HEK293 (cell line): ENCODE measurements around the gene B3GALT5.

Experiments used
- CTCF ChIA-PET: fragments of 350-600 bp; formaldehyde crosslinking; extraction: SDS; loops from one replicate; lab custom pipeline; 2021; ENCODE audit warnings: antibody characterized with exemption; lab: Yijun Ruan, JAX
- POLR2A ChIA-PET: fragments of 300-600 bp; formaldehyde crosslinking; extraction: SDS; loops from one replicate; lab custom pipeline; 2020; ENCODE audit warnings: antibody characterized with exemption, inconsistent platforms; lab: Yijun Ruan, JAX
- H3K27ac ChIP-seq: fragments of 200-500 bp; sonication (Bioruptor generic); 2 replicates; pipeline ENCODE4 v1.5.1; 2014; ENCODE audit warnings: low read depth, low read length, control low read depth, inconsistent platforms; ENCODE audit errors: extremely low read depth
- H3K36me3 ChIP-seq, 2 experiments: fragments of 200-500 bp in 1 of 2; sonication (Bioruptor generic) in 1 of 2; 1 replicate in 1 of 2; 2 replicates in 1 of 2; pipeline ENCODE4 v1.5.1; 2014 to 2017; ENCODE audit warnings: inconsistent platforms in 2 of 2, low read length in 2 of 2; ENCODE audit not compliant: control insufficient read depth in 2 of 2, insufficient read depth in 1 of 2
- H3K4me1 ChIP-seq: fragments of 200-500 bp; sonication (Bioruptor generic); 2 replicates; pipeline ENCODE4 v1.5.1; 2014; ENCODE audit warnings: mild to moderate bottlenecking, low read length, inconsistent platforms; ENCODE audit not compliant: control insufficient read depth, insufficient read depth
- H3K4me3 ChIP-seq: 2 replicates; pipeline ENCODE4 v1.5.1; 2011; ENCODE audit warnings: low read depth, mild to moderate bottlenecking, control low read depth, low read length, moderate library complexity
- H3K9me3 ChIP-seq: fragments of 200-500 bp; sonication (Bioruptor generic); 2 replicates; pipeline ENCODE4 v1.5.1; 2014; ENCODE audit warnings: low read depth, low read length, inconsistent platforms; ENCODE audit not compliant: control insufficient read depth, insufficient read depth
- BCL11B ChIP-seq: fragments of 450-650 bp; formaldehyde crosslinking; IDR thresholded peaks from 2 replicates; pipeline ENCODE4 v1.5.1; 2016; ENCODE audit warnings: low read depth, missing biosample characterization, missing genetic modification characterization
- ZIC2 ChIP-seq: fragments of 450-650 bp; formaldehyde crosslinking; IDR thresholded peaks from 2 replicates; pipeline ENCODE4 v1.5.1; 2016; ENCODE audit warnings: missing biosample characterization, missing genetic modification characterization
- ZNF280D ChIP-seq: fragments of 450-650 bp; formaldehyde crosslinking; IDR thresholded peaks from 2 replicates; pipeline ENCODE4 v1.5.1; 2016; ENCODE audit warnings: missing biosample characterization, missing genetic modification characterization
- ZNF366 ChIP-seq: fragments of 450-650 bp; formaldehyde crosslinking; conservative IDR thresholded peaks from 2 replicates; pipeline ENCODE4 v1.5.1; 2016; ENCODE audit warnings: missing biosample characterization, missing genetic modification characterization
- ZNF398 ChIP-seq: fragments of 450-650 bp; formaldehyde crosslinking; IDR thresholded peaks from 2 replicates; pipeline ENCODE4 v1.5.1; 2017; ENCODE audit warnings: missing biosample characterization, missing genetic modification characterization
- ZNF561 ChIP-seq: fragments of 450-650 bp; IDR thresholded peaks from 2 replicates; pipeline ENCODE4 v1.5.1; 2018; ENCODE audit warnings: missing biosample characterization, missing genetic modification characterization, borderline replicate concordance
- ZNF571 ChIP-seq: fragments of 450-650 bp; formaldehyde crosslinking; IDR thresholded peaks from 2 replicates; pipeline ENCODE4 v1.5.0; 2017; ENCODE audit warnings: missing biosample characterization, missing genetic modification characterization
- ZNF791 ChIP-seq: fragments of 450-650 bp; formaldehyde crosslinking; IDR thresholded peaks from 2 replicates; pipeline ENCODE4 v1.5.1; 2016; ENCODE audit warnings: missing biosample characterization, missing genetic modification characterization
- ZSCAN18 ChIP-seq: fragments of 450-650 bp; formaldehyde crosslinking; IDR thresholded peaks from 2 replicates; pipeline ENCODE4 v1.5.1; 2016; ENCODE audit warnings: missing biosample characterization, missing genetic modification characterization
- ZSCAN23 ChIP-seq: fragments of 450-650 bp; formaldehyde crosslinking; IDR thresholded peaks from 2 replicates; pipeline ENCODE4 v1.5.1; 2016; ENCODE audit warnings: missing biosample characterization, missing genetic modification characterization
- TF ChIP-seq, protein P1 (sequence below): fragments of 450-650 bp; formaldehyde crosslinking; IDR thresholded peaks from 2 replicates; pipeline ENCODE4 v1.5.1; 2016; ENCODE audit warnings: missing biosample characterization, missing genetic modification characterization
- TF ChIP-seq, protein P2 (sequence below): fragments of 450-650 bp; formaldehyde crosslinking; IDR thresholded peaks from 2 replicates; pipeline ENCODE4 v1.5.1; 2016; ENCODE audit warnings: missing biosample characterization, missing genetic modification characterization

Gene B3GALT5

DNA sequence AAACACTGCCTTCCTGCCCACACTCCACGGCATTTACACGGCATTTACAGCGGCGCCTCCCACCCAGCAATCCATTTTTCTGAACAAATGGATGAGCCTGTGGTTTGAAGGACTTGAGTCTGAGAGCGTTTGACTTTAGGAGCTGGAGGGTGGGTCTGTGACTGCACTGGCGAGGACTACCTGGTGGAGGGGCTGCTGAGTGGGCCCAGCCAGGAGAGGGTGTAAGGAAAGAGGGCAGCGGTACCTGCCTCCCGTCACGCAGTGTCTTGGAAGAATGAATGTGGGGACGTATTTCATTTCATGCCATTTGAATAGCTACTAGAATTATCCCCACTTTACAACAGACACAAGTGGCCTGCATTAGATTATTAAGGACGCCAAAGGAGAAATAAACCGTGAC is 62.9 kb downstream of the B3GALT5 start (continued):
- TF ChIP-seq ZNF571 (tag by site-specific recombination) (no peak), ZNF561 (no peak), ZNF398 (no peak), ZNF791 (tag by site-specific recombination) (no peak), ZNF280D (no peak)
- TF ChIP-seq, protein P1, sequence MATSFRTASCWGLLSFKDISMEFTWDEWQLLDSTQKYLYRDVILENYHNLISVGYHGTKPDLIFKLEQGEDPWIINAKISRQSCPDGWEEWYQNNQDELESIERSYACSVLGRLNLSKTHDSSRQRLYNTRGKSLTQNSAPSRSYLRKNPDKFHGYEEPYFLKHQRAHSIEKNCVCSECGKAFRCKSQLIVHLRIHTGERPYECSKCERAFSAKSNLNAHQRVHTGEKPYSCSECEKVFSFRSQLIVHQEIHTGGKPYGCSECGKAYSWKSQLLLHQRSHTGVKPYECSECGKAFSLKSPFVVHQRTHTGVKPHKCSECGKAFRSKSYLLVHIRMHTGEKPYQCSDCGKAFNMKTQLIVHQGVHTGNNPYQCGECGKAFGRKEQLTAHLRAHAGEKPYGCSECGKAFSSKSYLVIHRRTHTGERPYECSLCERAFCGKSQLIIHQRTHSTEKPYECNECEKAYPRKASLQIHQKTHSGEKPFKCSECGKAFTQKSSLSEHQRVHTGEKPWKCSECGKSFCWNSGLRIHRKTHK (tag by site-specific recombination) = no peak
- TF ChIP-seq, protein P2, sequence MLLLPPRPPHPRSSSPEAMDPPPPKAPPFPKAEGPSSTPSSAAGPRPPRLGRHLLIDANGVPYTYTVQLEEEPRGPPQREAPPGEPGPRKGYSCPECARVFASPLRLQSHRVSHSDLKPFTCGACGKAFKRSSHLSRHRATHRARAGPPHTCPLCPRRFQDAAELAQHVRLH (tag by site-specific recombination) = no peak
- TF ChIP-seq, all 188 proteins: peak for 0

- TF ChIP-seq ZIC2 = no peak
- TF ChIP-seq, all 188 proteins: peak for 0
- H3K9me3 ChIP-seq = no peaks in the 10 kb centered on the region
- ChIA-PET CTCF (interaction anchor here (0.8 to 1.6 kb wide), 3 partner anchors 26 to 84 kb away, joined by 3 to 4 read pairs (median 4); no protein-coding TSS in a partner anchor), POLR2A (no interaction called here)
- no peaks in the 10 kb centered on the region for H3K36me3 ChIP-seq
- H3K27ac ChIP-seq = no peak overlapping the region
- no peaks in the 10 kb centered on the region for H3K4me1 ChIP-seq
- no peak overlapping the region for H3K4me3 ChIP-seq
Measured at GRCh38 chr21:39675993-39676661, 63.4 kb downstream of the B3GALT5 start.

DNA sequence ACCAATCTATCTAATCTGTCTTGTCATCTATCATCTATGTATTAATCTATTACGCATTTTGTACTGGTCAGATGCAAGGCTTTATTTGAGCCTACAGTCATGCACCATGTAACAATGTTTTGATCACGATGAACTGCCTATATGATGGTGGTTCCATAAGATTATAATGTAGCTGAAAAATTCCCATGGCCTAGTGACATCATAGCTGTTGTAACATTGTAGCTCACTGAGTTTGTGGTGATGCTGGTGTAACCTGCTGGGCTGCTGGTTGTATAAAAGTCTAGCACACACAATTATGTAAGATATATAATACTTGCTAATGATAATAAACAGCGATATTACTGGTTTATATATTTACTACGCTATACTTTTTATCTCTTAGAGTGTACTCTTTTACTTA is 67.5 kb downstream of the B3GALT5 start:
- POLR2A ChIA-PET = no interaction called here
- no peak overlapping the region for H3K4me3 ChIP-seq
- H3K4me1 ChIP-seq = no peaks in the 10 kb centered on the region
- H3K27ac ChIP-seq = no peak overlapping the region
- no peaks in the 10 kb centered on the region; the same call in 1 of the 2 replicates for H3K9me3 ChIP-seq
- CTCF ChIA-PET = no interaction called here
- H3K36me3 ChIP-seq = no peaks in the 10 kb centered on the region
- TF ChIP-seq ZNF366 (tag by site-specific recombination) = no peak
- TF ChIP-seq ZSCAN18 (tag by site-specific recombination) = no peak
- TF ChIP-seq BCL11B (tag by site-specific recombination) = no peak
- no peak for TF ChIP-seq ZSCAN23 (tag by site-specific recombination)
